Activated T-cell treated with anti-CD3 and anti-CD28 coated beads, Interleukin-2, amount 50 U/mL, for 48 hours (primary cell): ENCODE measurements around the gene HDLBP.

ENCODE experiments used
- DNase-seq, 2 experiments: peaks; one replicate each; pipeline ENCODE4 v3.0.0-alpha.2; 2020

The HDLBP gene

DNA sequence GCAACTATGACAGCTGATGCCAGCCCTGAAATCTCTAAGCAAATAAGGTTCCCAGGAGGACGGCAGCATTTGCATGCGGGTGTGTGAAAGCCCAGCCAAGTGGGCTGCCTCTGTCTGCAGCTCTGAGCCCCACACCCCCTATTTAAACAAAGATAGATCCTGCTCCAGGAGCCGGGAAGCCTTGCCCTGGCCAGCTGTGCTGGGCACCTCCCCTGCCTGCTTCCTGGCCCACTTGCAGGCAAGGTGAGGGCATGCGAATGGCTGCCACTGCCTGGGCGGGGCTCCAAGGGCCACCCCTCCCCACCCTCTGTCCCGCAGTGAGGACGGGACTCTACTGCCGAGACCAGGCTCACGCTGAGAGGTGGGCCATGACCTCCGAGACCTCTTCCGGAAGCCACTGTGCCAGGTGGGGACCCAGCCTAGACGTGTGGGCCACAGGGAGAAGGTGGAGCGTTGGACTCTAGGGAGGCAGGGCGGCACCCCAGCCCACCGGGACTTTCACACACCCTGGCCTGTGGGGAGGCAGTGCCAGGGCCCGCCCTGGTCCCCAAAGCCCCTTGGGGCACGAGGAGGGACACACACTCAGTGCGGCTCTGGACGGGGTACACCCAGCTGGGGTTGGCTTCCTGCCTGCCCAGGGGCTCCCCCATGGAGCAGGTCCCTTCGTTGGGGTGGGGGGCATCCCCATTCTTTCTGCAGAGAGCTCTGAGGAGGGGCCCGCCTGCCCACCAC, 126.9 kb downstream of the HDLBP start, which contains the start of gene ANO7:
Gene ANO7 (plus strand): TSS at position 317 of the 732 bp plus-strand sequence. CDS start 1,387 bp downstream, outside the sequence.
- no peak for DNase-seq

DNA sequence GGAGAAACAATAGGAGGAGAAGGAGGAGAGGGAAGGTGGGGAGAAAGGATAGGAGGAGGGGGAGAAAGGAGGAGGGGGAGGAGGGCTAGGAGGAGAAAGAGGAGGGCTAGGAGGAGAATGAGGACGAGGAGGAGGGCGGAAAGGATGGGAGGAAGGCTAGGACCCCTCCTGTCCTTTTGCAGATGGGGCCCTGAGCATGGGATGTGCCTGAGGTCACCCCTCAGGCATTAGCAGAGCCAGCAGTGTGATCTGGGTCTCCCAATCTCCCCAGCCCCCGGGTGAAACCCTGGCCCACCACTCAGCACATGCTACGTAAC, 127.6 kb downstream of the HDLBP start:
- DNase-seq, result no peak

DNA sequence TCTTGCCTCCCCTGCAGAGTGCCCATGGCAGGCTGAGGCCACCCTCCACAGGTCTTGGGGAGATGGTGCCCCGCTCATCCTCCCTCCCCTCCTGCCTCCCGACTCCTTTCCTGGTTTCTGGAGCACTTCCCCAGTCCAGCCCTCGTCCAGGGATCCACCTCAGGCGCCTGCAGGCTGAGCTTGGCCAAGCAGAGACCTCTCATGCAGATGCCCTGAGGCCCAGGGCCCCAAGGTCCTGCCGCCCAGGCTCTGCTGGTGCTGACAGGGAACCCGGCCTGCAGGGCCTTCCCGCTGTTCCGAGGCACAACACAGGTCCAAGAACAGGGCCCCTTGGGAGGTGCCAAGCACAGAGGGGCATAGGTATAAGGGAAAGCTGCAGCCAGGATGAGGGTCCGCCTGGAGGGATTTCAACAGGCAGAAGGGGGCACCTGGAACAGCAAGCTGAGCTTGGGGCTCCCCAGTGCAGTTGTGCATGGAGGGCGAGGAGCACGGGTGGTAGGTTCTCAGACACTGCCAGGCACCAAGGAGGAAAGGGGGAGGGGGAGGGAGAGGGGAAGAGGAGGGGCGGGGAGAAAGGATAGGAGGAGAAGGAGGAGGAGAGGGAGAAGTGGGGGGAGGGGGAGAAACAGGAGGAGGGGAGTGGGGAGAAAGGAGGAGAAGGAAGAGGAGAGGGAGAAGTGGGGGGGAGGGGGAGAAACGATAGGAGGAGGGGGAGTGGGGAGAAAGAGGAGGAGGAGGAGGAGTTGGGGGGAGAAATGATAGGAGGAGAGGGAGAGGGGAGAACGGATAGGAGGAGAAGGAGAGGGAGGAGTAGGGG, 128.2 kb downstream of the HDLBP start:
- DNase-seq, result no peak

DNA sequence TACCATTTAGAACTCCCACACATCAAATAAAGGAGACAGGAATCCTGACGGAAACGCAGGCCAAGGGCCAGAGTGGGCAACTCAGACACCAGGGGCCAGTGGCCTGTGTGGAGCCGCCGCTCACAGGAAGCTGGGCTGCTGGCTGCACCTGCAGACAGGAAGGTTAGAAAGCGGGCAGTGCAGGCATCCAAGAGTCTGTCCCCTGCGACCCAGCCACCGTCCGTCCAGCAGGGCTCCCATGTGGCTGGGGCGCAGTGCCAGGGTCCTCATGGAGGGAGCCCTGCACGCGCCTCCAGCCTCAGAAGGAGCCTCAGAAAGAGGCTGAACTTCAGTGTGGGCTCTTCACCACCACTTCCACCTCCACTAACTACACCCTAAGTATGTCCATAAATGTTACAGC, 129.5 kb downstream of the HDLBP start:
- no peak for DNase-seq

DNA sequence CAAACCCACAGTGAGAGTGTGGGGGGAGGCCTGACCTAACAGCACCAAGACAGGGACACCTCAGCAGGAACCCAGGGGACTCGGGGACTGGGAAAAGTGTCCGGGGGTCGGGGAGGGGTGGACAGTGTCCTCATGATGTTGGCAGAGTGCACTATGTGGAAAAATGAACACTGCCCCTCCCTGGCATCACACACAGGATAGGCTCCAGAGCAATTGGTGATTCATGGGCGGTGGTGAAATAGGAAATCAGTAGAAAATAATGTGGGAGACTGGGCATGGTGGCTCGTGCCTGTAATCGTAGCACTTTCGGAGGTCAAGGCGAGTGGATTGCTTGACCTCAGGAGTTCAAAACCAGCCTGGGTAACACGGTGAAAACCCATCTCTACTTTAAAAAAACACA, 130.6 kb downstream of the HDLBP start:
- no peak for DNase-seq

DNA sequence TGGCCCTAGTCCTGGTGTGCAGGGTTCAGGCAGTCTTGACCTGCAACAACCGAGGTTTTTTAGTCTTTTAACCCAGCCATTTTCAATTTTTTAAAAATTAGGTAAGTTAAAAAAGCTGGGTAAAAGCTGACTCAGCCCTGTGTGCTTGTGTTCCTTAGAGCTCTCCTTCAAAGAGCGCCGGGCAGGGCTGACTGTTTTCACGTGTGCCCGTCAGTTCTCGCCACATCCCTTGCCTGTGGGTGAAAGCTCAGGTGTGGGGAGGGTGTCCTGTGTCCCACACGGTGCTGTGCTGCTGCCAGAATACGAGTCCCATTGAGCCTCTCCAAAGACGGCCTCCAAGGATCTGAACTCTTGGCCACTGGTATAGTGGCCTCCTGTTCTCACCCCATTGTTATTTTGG, 132.3 kb downstream of the HDLBP start:
- no peak for DNase-seq

DNA sequence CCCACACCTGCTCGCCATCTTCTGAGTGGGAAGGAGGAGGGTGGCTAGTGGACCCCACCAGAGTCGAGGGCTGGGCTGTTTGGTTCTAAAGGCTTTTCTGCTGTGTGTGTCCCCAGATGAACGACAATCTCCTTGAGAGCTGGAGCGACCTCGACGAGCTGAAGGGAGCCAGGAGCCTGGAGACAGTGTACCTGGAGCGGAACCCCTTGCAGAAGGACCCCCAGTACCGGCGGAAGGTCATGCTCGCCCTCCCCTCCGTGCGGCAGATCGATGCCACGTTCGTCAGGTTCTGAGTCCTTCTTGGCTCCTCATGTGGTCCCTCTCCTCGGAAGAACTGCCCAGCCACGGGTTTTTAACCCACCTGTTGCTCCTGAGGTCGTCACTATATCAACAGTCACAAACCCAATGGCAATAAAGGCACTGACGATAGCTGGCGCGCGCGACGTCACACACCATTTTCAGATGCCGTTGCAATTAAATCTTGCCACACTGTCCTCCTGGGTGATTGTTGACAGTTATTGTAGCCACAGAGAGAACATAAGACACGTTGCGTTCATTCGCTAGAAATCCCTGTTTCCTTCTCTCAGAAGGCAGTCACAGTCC, 132.8 kb downstream of the HDLBP start:
- no peak for DNase-seq

DNA sequence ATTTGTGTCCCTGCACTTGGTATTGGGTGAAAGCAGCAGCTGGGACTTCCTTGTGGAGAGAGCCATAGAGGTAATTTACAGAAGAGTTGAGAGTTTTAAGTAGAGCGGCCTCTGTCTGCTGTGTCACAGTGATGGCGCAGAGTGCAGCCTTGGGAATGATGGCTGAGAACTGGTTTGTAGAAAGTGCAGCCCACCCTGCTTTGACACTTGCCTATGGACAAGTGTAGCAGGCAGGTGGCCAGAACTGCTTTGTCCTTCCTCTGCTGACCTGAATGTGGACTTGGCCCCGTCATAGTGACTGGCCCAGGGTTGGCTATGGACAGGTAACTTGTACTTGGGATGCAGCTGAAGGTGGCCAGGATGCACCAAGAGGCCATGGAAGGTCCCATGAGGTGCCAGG, 133.3 kb downstream of the HDLBP start:
- no peak for DNase-seq

DNA sequence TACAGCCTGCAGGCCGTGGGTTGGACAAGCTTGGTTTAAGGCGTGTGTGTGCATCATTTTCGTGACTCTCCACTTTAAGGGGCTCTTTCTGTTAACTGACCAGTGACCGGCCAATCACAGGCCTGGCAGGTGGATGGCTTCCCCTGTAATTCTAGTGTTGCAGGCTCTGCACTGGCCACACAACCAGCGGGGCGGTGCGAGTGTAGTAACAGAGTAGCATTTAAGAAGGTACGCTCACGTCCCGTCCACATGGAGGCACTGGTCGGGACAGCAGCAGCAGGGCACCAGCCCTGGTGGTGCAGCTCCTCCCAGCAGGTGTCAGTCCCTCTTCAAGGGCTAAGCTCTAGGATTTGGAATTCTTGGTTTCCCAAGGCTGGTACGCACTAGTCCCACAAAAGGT, 135.0 kb downstream of the HDLBP start:
- no peak for DNase-seq

DNA sequence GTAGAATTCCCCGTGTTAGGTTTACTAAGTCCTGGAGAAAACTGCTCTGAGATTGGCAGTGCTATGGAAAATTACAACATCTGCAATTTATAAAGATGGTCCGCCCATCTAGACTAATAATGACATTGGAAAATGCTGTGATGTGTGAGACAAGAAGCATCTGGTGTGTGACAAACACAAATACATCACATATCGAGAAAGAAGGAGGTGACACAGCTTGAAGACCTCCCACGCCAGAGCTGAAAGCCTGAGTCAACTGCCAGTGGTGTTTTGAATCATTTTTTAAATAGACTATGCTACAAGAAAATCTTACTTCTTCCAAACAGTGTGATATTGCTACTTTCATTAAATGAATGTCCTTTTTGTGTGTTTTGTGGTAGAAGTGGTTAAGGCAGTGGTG, 135.6 kb downstream of the HDLBP start:
- peak; percentile 51 to 52 for DNase-seq

DNA sequence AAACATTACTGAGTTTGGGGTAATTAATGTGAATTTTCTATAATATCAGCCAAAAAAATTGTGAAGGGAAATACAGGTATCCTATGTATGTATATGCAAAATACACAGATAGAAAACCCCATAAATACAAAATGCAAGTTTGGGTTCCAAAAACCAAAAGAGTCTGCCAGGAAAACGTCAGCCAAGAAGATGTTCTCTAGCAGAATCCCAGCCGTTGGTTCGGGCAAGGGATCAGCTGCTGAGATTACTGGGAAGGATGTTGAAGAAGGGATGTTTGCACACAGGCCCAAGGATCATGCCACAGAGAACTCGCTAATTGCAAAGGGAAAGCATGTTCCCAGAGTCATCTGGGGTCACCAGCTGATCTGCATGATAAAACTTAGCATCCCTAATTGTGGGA, 136.5 kb downstream of the HDLBP start:
- DNase-seq, result no peak

DNA sequence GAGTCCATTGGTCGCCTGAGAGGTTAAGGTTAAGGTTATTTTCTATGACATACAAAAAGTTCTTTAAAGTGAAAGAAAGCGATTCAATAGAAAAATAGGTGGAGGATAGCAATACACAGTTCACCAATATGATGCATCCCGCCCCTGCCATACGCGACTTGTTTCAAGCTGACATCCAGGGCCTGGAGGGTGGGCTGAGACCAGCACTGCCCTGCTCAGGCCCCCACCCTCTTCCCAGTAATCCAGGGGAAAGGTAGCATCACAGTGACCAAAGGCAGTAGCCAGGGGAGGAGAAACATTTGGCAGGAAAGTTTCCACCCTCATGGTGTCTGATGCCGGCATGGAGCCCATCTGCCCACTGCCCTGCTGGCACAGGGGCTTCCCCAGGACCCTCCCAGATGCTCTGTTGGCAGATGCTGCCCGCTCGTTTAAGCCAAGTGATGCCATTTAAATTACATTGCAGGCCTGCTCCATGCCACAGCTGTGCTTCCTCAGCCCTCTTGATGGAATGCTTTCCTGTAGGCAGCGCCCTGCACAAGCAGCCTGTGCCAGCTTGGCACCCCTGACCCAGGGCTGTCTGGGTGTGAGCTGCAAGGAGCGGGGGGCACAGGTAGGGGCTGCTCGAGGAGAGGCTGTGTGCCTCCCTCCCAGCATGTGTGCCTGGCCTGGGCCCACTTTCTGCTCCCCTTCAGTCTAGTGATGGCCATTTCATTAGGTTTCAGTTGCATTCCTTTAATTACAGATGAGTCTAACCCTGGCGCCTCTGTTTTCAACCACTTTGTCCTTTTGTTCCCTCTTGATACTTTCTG, 137.7 kb downstream of the HDLBP start:
- DNase-seq, result no peak
